K562 (cell line): ENCODE measurements around the gene RNF26. TPM values are rescaled to one million over a fixed set of nuclear protein-coding genes. Genes with fewer than 3 reads are reported as not detected.
A peak's percentile ranks its signal among the peaks of the same experiment; 100 is the strongest.

Experiments
- EP300 ChIP-seq: IDR thresholded peaks from 2 replicates; pipeline ENCODE4 v1.6.1; 2012; ENCODE audit warnings: low read length, improper control_type of control experiment
- HLTF ChIP-seq: fragments of 450-650 bp; IDR thresholded peaks from 2 replicates; pipeline ENCODE4 v1.6.1; 2016
- IFI16 ChIP-seq: fragments of 250-450 bp; sonication (Bioruptor Pico); IDR thresholded peaks from 2 replicates; pipeline ENCODE4 v2.1.2; 2022; ENCODE audit warnings: mild to moderate bottlenecking, inconsistent platforms
- LEF1 ChIP-seq: fragments of 450-650 bp; IDR thresholded peaks from 2 replicates; pipeline ENCODE4 v1.6.1; 2016; ENCODE audit warnings: mild to moderate bottlenecking
- MCM5 ChIP-seq: fragments of 450-650 bp; IDR thresholded peaks from 2 replicates; pipeline ENCODE4 v1.6.1; 2016; ENCODE audit warnings: low read depth
- POLR3G ChIP-seq: IDR thresholded peaks from 2 replicates; pipeline ENCODE4 v1.6.1; 2011; ENCODE audit not compliant: insufficient read length, insufficient replicate concordance; ENCODE audit errors: extremely low read depth
- SPI1 ChIP-seq: IDR thresholded peaks from 2 replicates; pipeline ENCODE4 v1.6.1; 2011; ENCODE audit warnings: low read depth, low read length, control low read depth, borderline replicate concordance
- SRSF3 ChIP-seq: fragments of 200-400 bp; formaldehyde crosslinking; IDR thresholded peaks from 2 replicates; pipeline ENCODE4 v1.6.1; 2016; ENCODE audit warnings: mild to moderate bottlenecking, low read length, moderate library complexity; ENCODE audit not compliant: insufficient read depth
- ZC3H4 ChIP-seq: sonication (generic); formaldehyde crosslinking; IDR thresholded peaks from 2 replicates; pipeline ENCODE4 v1.9.0; 2021; ENCODE audit warnings: missing genetic modification reagents, borderline replicate concordance
- ZNF398 ChIP-seq: fragments of 250-450 bp; sonication (Bioruptor Pico); IDR thresholded peaks from 2 replicates; pipeline ENCODE4 v1.8.0; 2021; ENCODE audit warnings: moderate library complexity, mild to moderate bottlenecking, inconsistent platforms
- ZNF586 ChIP-seq: fragments of 450-650 bp; formaldehyde crosslinking; conservative IDR thresholded peaks from 2 replicates; pipeline ENCODE4 v1.4.0; 2020; ENCODE audit warnings: mild to moderate bottlenecking, moderate library complexity
- ZNF699 ChIP-seq: fragments of 250-450 bp; sonication (Bioruptor Pico); IDR thresholded peaks from 2 replicates; pipeline ENCODE4 v1.8.0; 2021; ENCODE audit warnings: mild to moderate bottlenecking, moderate library complexity; ENCODE audit not compliant: insufficient replicate concordance
- polyA plus RNA-seq, 8 experiments: library from polyadenylated mRNA; depleted of rRNA in 4 of 8; stranded (reverse) in 5 of 8; unstranded in 3 of 8; fragments of >200 nt; fragmentation: Nextera tagmentation in 2 of 8; fragmentation: Illumina TruSeq in 1 of 8; extraction: Ambion mirVana in 2 of 8; extraction: Trizol in 1 of 8; gene quantifications; 2 replicates each; pipeline versions ENCODE4 v1.2.1 to v1.2.3, GENCODE V29; 2011 to 2014; ENCODE audit warnings: inconsistent platforms in 1 of 8, missing spikeins in 1 of 8
- total RNA-seq, 7 experiments: library from RNA; depleted of rRNA in 6 of 7; stranded (reverse); fragments of >200 nt in 6 of 7; fragmentation: Illumina TruSeq in 2 of 7; extraction: Trizol in 2 of 7; gene quantifications; 2 replicates each; pipeline versions ENCODE4 v1.2.1 to v1.2.3, GENCODE V29; 2011 to 2021; ENCODE audit warnings: low replicate concordance in 1 of 7
- TF ChIP-seq, protein P1 (sequence below): fragments of 200-600 bp; sonication (generic); IDR thresholded peaks from one replicate; pipeline ENCODE4 v1.6.1; 2012; ENCODE audit warnings: mild to moderate bottlenecking, low read depth, low read length, inconsistent platforms

Gene RNF26
- total and polyA plus RNA-seq, 9 of the 15 experiments (the other 6 are each of a cell fraction or from before 2014, with no cell fraction given), result 5.3 to 53.6 (median 12.7) TPM

DNA sequence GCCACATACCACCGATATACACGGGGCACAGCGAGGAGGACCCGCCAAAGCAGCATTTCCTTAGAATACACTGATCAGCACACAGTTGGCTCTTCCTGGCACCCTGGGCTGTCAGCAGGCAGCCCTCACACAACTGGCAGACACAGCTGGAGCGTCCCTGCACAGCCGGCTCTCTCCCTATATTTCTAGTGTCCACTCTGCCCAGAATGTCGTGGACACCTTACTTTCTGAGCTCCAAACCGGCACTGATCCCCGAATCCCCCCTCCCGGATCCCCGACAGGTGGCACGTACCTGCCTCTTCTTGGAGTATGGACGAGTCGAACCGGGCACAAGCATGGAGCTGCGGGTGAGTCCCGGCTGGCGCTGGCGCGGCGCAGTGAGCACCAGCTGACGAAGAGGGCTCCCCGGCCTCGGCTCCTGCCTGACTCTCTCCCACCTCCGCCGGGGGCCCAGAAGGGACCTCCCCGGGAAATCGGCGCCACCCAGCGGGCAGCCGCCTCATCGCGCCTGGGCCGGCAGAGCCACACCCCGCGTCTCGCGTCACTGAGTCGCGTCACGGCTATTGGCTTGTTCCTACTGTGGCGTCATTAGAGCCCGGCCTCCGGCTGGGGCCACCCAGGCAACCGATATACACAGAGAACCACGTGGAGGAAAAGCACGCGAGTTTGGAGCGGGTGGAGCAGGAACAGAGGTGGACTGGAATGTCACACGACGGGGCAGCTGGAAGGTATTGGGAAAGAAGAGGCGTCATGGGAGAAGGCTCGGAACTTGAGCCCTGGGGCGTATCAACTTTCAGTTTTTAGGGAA lies 47.1 kb downstream of the RNF26 start, which contains the start of gene USP2 (continued):
- TF ChIP-seq POLR3G (no peak), LEF1 (peak; percentile 60), MCM5 (no peak), SRSF3 (no peak), EP300 (peak; percentile 24; the same call in 1 of the 2 replicates), HLTF (no peak), ZC3H4 (CRISPR knock-in tag) (no peak), SPI1 (no peak), ZNF398 (no peak), ZNF586 (CRISPR knock-in tag) (no peak), IFI16 (CRISPR knock-in tag) (no peak), ZNF699 (CRISPR knock-in tag) (no peak)
- TF ChIP-seq, protein P1, sequence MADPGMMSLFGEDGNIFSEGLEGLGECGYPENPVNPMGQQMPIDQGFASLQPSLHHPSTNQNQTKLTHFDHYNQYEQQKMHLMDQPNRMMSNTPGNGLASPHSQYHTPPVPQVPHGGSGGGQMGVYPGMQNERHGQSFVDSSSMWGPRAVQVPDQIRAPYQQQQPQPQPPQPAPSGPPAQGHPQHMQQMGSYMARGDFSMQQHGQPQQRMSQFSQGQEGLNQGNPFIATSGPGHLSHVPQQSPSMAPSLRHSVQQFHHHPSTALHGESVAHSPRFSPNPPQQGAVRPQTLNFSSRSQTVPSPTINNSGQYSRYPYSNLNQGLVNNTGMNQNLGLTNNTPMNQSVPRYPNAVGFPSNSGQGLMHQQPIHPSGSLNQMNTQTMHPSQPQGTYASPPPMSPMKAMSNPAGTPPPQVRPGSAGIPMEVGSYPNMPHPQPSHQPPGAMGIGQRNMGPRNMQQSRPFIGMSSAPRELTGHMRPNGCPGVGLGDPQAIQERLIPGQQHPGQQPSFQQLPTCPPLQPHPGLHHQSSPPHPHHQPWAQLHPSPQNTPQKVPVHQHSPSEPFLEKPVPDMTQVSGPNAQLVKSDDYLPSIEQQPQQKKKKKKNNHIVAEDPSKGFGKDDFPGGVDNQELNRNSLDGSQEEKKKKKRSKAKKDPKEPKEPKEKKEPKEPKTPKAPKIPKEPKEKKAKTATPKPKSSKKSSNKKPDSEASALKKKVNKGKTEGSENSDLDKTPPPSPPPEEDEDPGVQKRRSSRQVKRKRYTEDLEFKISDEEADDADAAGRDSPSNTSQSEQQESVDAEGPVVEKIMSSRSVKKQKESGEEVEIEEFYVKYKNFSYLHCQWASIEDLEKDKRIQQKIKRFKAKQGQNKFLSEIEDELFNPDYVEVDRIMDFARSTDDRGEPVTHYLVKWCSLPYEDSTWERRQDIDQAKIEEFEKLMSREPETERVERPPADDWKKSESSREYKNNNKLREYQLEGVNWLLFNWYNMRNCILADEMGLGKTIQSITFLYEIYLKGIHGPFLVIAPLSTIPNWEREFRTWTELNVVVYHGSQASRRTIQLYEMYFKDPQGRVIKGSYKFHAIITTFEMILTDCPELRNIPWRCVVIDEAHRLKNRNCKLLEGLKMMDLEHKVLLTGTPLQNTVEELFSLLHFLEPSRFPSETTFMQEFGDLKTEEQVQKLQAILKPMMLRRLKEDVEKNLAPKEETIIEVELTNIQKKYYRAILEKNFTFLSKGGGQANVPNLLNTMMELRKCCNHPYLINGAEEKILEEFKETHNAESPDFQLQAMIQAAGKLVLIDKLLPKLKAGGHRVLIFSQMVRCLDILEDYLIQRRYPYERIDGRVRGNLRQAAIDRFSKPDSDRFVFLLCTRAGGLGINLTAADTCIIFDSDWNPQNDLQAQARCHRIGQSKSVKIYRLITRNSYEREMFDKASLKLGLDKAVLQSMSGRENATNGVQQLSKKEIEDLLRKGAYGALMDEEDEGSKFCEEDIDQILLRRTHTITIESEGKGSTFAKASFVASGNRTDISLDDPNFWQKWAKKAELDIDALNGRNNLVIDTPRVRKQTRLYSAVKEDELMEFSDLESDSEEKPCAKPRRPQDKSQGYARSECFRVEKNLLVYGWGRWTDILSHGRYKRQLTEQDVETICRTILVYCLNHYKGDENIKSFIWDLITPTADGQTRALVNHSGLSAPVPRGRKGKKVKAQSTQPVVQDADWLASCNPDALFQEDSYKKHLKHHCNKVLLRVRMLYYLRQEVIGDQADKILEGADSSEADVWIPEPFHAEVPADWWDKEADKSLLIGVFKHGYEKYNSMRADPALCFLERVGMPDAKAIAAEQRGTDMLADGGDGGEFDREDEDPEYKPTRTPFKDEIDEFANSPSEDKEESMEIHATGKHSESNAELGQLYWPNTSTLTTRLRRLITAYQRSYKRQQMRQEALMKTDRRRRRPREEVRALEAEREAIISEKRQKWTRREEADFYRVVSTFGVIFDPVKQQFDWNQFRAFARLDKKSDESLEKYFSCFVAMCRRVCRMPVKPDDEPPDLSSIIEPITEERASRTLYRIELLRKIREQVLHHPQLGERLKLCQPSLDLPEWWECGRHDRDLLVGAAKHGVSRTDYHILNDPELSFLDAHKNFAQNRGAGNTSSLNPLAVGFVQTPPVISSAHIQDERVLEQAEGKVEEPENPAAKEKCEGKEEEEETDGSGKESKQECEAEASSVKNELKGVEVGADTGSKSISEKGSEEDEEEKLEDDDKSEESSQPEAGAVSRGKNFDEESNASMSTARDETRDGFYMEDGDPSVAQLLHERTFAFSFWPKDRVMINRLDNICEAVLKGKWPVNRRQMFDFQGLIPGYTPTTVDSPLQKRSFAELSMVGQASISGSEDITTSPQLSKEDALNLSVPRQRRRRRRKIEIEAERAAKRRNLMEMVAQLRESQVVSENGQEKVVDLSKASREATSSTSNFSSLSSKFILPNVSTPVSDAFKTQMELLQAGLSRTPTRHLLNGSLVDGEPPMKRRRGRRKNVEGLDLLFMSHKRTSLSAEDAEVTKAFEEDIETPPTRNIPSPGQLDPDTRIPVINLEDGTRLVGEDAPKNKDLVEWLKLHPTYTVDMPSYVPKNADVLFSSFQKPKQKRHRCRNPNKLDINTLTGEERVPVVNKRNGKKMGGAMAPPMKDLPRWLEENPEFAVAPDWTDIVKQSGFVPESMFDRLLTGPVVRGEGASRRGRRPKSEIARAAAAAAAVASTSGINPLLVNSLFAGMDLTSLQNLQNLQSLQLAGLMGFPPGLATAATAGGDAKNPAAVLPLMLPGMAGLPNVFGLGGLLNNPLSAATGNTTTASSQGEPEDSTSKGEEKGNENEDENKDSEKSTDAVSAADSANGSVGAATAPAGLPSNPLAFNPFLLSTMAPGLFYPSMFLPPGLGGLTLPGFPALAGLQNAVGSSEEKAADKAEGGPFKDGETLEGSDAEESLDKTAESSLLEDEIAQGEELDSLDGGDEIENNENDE, result no peak
